HG03103 (cell line): ENCODE measurements around the gene WARS2.
"Not testable (repeated sequence)": the region's sequence is repeated elsewhere in the genome, so short reads cannot be mapped to it uniquely, and the experiment has no call there.

ENCODE experiments used
- ATAC-seq: cut with Tn5 transposase; IDR thresholded peaks from one replicate; pipeline ENCODE4 v1.9.1; 2021; ENCODE audit warnings: low read depth; ENCODE audit not compliant: unreplicated experiment

The WARS2 gene

DNA sequence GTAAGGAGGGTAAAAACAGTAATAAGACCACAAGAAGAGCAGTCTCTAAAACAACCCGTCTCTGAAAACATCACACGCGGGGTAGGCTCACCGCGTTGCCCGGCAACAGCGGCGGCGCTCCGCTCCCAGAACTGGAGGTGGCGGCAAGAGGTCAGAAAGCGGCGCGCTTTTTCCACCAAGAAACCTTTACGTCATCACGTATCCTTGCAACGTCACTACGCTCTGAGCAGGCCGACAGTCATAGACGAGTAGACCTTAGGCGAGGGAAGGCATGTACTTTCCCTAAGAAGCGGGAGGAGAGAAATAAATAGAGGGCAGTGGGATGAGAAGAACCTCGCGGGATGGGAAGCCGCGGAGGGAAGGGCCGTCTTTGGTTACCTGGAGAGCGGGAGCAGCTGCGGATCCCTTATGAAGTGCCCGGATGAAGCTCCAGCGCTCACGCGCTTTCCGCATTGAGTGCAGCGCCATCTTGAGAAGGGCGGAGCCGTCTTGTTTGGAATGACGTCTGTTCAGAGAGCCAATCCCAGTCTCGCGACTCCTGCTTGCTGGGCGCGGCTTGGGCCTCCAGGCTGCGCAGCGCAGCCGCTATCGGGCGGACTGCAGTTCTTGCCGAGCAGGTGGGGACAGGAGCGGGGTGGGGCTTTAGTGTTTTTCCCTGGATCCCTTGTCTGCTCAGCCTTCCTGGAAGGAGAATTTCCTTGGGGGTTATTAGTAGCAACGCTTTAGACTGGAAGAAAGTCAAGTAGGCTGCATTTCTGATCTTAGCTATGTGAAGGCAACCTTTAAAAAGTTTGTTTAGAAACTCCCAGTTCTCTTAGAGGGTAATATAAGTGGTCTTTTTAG lies at the start of gene WARS2:
Gene WARS2, minus strand, starts transcription at position 477 of the 843 bp plus-strand sequence. Its CDS starts 9 bp downstream, at position 468.
- ATAC-seq = peak; percentile 90

- ATAC-seq = no peak
Measured at GRCh38 chr1:119188926-119189325, 48.5 kb upstream of the WARS2 start.

DNA sequence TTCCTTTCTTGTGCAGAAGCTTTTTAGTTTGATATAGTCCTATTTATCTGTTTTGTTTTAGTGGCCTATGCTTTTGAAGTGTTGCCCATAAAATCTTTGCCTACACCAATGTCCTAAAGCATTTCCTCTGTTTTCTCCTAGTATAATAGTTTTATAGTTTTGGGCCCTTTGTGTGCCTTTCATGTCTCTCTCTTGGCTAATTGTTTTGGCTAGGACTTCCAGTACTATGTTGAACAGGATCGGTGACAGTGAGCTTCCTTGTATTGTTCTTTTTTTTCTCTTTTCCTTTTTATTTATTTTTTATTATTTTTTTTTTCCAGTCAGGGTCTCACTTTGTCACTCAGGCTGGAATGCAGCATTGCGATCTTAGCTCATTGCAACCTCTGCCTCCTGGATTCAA lies 47.0 kb upstream of the WARS2 start:
- ATAC-seq = no peak

- ATAC-seq = no peak
Measured at GRCh38 chr1:119186471-119186870, 46.0 kb upstream of the WARS2 start.

DNA sequence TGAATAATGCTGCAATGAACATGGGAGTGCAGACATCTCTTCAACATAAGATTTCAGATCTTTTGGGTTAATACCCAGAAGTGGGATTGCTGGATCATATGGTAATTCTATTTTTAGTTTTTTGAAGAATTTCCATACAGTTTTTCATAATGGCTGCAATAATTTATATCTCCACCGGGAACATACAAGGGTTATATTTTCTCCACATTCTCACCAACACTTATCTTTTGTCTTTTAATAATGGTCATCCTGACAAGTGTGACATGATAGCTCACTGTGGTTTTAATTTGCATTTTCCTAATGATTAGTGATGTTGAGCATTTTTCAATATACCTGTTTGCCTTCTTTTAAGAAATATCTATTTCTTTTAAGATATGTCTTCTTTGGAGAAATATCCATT lies 44.5 kb upstream of the WARS2 start:
- no peak for ATAC-seq

- no peak for ATAC-seq
Measured at GRCh38 chr1:119181218-119181617, 40.8 kb upstream of the WARS2 start.

DNA sequence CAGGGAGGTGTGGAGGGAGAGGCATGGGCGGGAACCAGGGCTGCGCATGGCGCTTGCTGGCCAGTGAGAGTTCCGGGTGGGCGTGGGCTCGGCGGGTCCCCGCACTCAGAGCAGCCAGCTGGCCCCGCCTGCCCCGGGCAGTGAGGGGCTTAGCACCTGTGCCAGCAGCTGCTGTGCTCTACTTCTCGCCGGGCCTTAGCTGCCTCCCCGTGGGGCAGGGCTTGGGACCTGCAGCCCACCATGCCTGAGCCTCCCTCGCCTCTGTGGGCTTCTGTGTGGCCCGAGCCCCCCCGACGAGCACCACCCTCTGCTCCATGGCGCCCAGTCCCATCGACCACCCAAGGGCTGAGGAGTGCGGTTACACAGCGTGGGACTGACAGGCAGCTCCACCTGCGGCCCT lies 38.6 kb upstream of the WARS2 start:
- ATAC-seq = no peak

- not testable (repeated sequence) for ATAC-seq
Measured at GRCh38 chr1:119172927-119173326, 32.5 kb upstream of the WARS2 start.

- ATAC-seq = not testable (repeated sequence)
Measured at GRCh38 chr1:119171381-119172010, 31.0 kb upstream of the WARS2 start.

- ATAC-seq = no peak
Measured at GRCh38 chr1:119163396-119163795, 22.9 kb upstream of the WARS2 start.

DNA sequence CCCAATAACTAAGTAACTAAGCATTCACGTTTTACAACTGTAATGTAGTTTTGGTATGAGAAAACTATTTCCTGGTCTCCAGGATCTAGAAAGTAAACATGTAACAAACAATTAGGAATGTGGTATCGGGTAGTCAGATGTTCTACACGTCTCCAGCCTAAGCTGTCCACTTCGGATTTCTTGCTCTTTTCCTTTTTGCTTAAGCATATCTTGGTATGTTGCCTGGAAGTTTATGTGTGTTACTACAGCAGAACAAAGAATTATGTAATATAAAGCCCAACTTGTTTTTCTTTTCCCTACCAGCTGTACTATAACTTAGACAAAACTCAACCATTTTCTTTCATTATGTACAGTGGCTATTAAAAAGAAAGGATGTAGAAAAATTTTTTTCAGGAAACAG lies 20.4 kb upstream of the WARS2 start:
- no peak for ATAC-seq

DNA sequence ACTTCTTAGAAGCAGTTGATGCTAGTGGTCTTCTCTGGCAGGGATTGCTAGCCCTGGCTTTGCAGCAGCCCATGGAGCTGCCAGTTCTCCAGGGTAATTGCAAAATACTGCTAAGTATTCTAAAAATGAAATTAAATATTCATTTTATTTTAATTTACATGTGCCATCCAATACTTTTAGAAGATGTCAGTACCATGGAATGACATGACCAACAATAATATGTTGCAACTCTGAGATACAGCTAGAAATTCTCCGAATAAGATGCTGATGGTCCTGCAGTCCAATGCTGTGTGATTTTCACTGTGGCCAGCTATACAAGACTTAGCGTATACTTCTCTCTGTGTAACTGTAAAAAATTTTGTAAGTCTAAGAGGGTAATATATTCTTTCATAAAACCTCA lies 20.0 kb upstream of the WARS2 start:
- ATAC-seq = no peak

- no peak for ATAC-seq
Measured at GRCh38 chr1:119159966-119160365, 19.5 kb upstream of the WARS2 start.

DNA sequence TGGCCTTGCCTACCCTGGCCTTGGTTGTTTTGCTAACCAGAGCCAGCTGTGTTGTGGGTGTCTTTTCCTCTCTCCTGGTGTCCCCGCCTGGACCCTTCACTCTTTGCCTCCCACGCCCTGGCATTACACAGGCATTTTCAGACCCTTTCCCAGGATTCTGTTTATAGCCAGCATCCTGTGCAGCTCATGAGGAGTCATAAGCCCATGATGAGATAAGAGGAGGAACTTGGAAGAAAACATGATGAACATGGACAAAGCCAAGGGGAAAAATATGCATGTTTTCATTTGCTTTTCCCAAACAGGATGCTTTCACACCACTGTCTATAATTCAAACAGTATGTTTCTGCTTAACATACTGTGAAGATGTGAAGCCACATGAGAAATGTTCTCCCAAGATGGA lies 18.7 kb upstream of the WARS2 start:
- ATAC-seq = no peak

GRCh38 chr1:119156761-119157160 lies 16.3 kb upstream of the WARS2 start:
- not testable (repeated sequence) for ATAC-seq

GRCh38 chr1:119155069-119155468 lies 14.6 kb upstream of the WARS2 start:
- not testable (repeated sequence) for ATAC-seq

GRCh38 chr1:119150150-119150549 lies 9.7 kb upstream of the WARS2 start:
- no peak for ATAC-seq

DNA sequence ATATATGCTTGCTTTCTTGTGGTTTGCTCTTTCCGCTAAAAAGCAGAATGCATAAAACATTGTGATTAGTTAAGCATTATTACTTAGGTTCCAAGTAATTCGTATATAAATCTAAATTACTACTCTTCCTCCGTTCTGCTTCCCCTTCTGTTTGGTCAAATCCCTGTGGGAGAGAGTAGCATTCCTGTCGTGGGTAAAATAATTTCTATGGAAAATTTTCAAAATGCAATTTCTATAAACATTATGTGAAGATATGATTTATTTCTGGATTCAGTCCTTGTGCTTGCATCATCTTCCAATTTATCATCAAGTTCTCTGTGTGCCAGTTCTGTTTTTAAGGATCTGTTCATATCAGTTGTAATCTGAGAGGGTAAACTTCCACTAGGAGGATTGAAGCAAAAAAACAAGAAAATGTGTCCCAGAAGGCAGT lies 7.2 kb upstream of the WARS2 start:
- ATAC-seq = no peak

- ATAC-seq = no peak
Measured at GRCh38 chr1:119146466-119146865, 6.0 kb upstream of the WARS2 start.

GRCh38 chr1:119144813-119145212 lies 4.4 kb upstream of the WARS2 start:
- no peak for ATAC-seq

- no peak for ATAC-seq
Measured at GRCh38 chr1:119143706-119144105, 3.3 kb upstream of the WARS2 start.

- ATAC-seq = no peak
Measured at GRCh38 chr1:119141660-119142059, 1.2 kb upstream of the WARS2 start.
